Fibroblast of peridontal ligament (primary cell): Measurements from ENCODE around the gene APPL2.
A peak's percentile ranks its signal among the peaks of the same experiment; 100 is the strongest.
"Not testable (repeated sequence)": the region's sequence is repeated elsewhere in the genome, so short reads cannot be mapped to it uniquely, and the experiment has no call there.

Source experiments
- DNase-seq: peaks from one replicate; pipeline ENCODE4 v3.0.0-alpha.2; 2010; ENCODE audit errors: extremely low read depth

APPL2 gene

GRCh38 chr12:105256921-105257320 is 20.9 kb upstream of the APPL2 start:
- DNase-seq, result peak; percentile 89

- DNase-seq, result not testable (repeated sequence)
Measured at GRCh38 chr12:105256431-105256830, 20.5 kb upstream of the APPL2 start.

- DNase-seq, result no peak
Measured at GRCh38 chr12:105256011-105256410, 20.0 kb upstream of the APPL2 start.

GRCh38 chr12:105253866-105254513 is 18.0 kb upstream of the APPL2 start:
- peak; percentile 69 for DNase-seq

GRCh38 chr12:105252901-105253300 is 16.9 kb upstream of the APPL2 start:
- DNase-seq, result no peak

GRCh38 chr12:105245776-105246427 is 9.9 kb upstream of the APPL2 start:
- DNase-seq, result not testable (repeated sequence)

- DNase-seq, result no peak
Measured at GRCh38 chr12:105245291-105245690, 9.3 kb upstream of the APPL2 start.

GRCh38 chr12:105240228-105240627 is 4.3 kb upstream of the APPL2 start:
- no peak for DNase-seq

- no peak for DNase-seq
Measured at GRCh38 chr12:105239304-105239703, 3.3 kb upstream of the APPL2 start.

GRCh38 chr12:105237666-105238065 is 1.7 kb upstream of the APPL2 start:
- peak; percentile 60 for DNase-seq

- DNase-seq, result peak; percentile 23
Measured at GRCh38 chr12:105235281-105235731, 668 bp downstream of the APPL2 start.

- DNase-seq, result no peak
Measured at GRCh38 chr12:105234197-105234596, 1.8 kb downstream of the APPL2 start.

GRCh38 chr12:105233041-105233905 is 2.7 kb downstream of the APPL2 start:
- no peak for DNase-seq

- DNase-seq, result no peak
Measured at GRCh38 chr12:105231396-105231795, 4.6 kb downstream of the APPL2 start.

GRCh38 chr12:105229371-105229770 is 6.6 kb downstream of the APPL2 start:
- no peak for DNase-seq

- no peak for DNase-seq
Measured at GRCh38 chr12:105228966-105229365, 7.0 kb downstream of the APPL2 start.

- DNase-seq, result peak; percentile 89
Measured at GRCh38 chr12:105228494-105228893, 7.5 kb downstream of the APPL2 start.

GRCh38 chr12:105227879-105228278 is 8.1 kb downstream of the APPL2 start:
- no peak for DNase-seq

GRCh38 chr12:105226219-105226618 is 9.8 kb downstream of the APPL2 start:
- peak; percentile 98 for DNase-seq

- no peak for DNase-seq
Measured at GRCh38 chr12:105225505-105226015, 10.4 kb downstream of the APPL2 start.

GRCh38 chr12:105224399-105224798 is 11.6 kb downstream of the APPL2 start:
- no peak for DNase-seq

- DNase-seq, result no peak
Measured at GRCh38 chr12:105223884-105224283, 12.1 kb downstream of the APPL2 start.
